K562 (cell line): ENCODE measurements around the gene ANKRD16.

Source experiments
- MXI1 ChIP-seq: IDR thresholded peaks from 2 replicates; pipeline ENCODE4 v1.6.1; 2011; ENCODE audit warnings: low read depth, mild to moderate bottlenecking, improper control_type of control experiment, low read length
- POLR2AphosphoS2 ChIP-seq: IDR thresholded peaks from 2 replicates; pipeline ENCODE4 v1.6.1; 2012; ENCODE audit warnings: low read length, improper control_type of control experiment
- TF ChIP-seq, protein P1 (sequence below), 2 experiments: IDR thresholded peaks in 1 of 2; conservative IDR thresholded peaks in 1 of 2; 2 replicates each; pipeline ENCODE4 v1.6.1; 2016; ENCODE audit warnings: low read depth in 2 of 2, mild to moderate bottlenecking in 1 of 2, missing compliant biosample characterization in 1 of 2, missing genetic modification characterization in 1 of 2, moderate library complexity in 1 of 2
- TF ChIP-seq, protein P2 (sequence below), 3 experiments: IDR thresholded peaks in 2 of 3; conservative IDR thresholded peaks in 1 of 3; 2 replicates each; pipeline ENCODE4 v1.5.1; 2011 to 2012; ENCODE audit warnings: low read length in 3 of 3, mild to moderate bottlenecking in 3 of 3, control low read depth in 2 of 3, improper control_type of control experiment in 1 of 3, inconsistent platforms in 1 of 3, low read depth in 1 of 3, mixed read lengths in 1 of 3, moderate library complexity in 1 of 3; ENCODE audit not compliant: insufficient read depth in 2 of 3
- TF ChIP-seq, protein P3 (sequence below), 2 experiments: IDR thresholded peaks; 2 replicates each; pipeline ENCODE4 v1.6.1; 2012; ENCODE audit warnings: improper control_type of control experiment in 2 of 2, low read depth in 2 of 2, low read length in 2 of 2, borderline replicate concordance in 1 of 2
- TF ChIP-seq, protein P4 (sequence below): fragments of 450-650 bp; IDR thresholded peaks from 2 replicates; pipeline ENCODE4 v1.6.1; 2016; ENCODE audit warnings: borderline replicate concordance

DNA sequence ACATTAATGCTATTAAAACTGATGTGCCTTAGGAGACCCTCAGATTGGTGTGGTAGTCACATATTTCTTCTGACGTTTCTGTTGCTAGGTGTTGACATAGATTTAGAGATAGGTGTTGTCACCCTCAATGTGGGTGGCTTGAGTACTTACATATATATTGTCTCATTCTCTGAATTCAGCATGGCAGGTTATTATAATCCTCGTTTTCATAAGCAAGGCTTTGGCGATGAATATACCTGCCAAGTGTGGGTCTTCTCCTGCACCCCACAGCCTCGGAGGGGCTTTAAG, 7.3 kb upstream of the ANKRD16 start:
- no peak for TF ChIP-seq MXI1
- TF ChIP-seq, protein P1, sequence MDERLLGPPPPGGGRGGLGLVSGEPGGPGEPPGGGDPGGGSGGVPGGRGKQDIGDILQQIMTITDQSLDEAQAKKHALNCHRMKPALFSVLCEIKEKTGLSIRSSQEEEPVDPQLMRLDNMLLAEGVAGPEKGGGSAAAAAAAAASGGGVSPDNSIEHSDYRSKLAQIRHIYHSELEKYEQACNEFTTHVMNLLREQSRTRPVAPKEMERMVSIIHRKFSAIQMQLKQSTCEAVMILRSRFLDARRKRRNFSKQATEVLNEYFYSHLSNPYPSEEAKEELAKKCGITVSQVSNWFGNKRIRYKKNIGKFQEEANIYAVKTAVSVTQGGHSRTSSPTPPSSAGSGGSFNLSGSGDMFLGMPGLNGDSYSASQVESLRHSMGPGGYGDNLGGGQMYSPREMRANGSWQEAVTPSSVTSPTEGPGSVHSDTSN (CRISPR knock-in tag; IDR thresholded peaks at IDR 0.05; ENCODE audit: low read depth), result no peak
- TF ChIP-seq, protein P1 (tag; conservative IDR thresholded peaks at IDR 0.05; ENCODE audit: low read depth), result 0 out of 2 replicates have a peak, but pooled peaks have one; percentile 36
- TF ChIP-seq, protein P2, sequence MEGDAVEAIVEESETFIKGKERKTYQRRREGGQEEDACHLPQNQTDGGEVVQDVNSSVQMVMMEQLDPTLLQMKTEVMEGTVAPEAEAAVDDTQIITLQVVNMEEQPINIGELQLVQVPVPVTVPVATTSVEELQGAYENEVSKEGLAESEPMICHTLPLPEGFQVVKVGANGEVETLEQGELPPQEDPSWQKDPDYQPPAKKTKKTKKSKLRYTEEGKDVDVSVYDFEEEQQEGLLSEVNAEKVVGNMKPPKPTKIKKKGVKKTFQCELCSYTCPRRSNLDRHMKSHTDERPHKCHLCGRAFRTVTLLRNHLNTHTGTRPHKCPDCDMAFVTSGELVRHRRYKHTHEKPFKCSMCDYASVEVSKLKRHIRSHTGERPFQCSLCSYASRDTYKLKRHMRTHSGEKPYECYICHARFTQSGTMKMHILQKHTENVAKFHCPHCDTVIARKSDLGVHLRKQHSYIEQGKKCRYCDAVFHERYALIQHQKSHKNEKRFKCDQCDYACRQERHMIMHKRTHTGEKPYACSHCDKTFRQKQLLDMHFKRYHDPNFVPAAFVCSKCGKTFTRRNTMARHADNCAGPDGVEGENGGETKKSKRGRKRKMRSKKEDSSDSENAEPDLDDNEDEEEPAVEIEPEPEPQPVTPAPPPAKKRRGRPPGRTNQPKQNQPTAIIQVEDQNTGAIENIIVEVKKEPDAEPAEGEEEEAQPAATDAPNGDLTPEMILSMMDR (IDR thresholded peaks at IDR 0.05 in 2 of 3, conservative IDR thresholded peaks at IDR 0.05 in 1 of 3; ENCODE audit: insufficient read depth in 2 of 3, low read depth in 1 of 3, low read length in 3 of 3), result no peak
- TF ChIP-seq POLR2AphosphoS2, result no peak
- TF ChIP-seq, protein P3, sequence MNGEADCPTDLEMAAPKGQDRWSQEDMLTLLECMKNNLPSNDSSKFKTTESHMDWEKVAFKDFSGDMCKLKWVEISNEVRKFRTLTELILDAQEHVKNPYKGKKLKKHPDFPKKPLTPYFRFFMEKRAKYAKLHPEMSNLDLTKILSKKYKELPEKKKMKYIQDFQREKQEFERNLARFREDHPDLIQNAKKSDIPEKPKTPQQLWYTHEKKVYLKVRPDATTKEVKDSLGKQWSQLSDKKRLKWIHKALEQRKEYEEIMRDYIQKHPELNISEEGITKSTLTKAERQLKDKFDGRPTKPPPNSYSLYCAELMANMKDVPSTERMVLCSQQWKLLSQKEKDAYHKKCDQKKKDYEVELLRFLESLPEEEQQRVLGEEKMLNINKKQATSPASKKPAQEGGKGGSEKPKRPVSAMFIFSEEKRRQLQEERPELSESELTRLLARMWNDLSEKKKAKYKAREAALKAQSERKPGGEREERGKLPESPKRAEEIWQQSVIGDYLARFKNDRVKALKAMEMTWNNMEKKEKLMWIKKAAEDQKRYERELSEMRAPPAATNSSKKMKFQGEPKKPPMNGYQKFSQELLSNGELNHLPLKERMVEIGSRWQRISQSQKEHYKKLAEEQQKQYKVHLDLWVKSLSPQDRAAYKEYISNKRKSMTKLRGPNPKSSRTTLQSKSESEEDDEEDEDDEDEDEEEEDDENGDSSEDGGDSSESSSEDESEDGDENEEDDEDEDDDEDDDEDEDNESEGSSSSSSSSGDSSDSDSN (IDR thresholded peaks at IDR 0.05; ENCODE audit: borderline replicate concordance in 1 of 2, low read depth in 2 of 2, low read length in 2 of 2), result no peak
- TF ChIP-seq, protein P4, sequence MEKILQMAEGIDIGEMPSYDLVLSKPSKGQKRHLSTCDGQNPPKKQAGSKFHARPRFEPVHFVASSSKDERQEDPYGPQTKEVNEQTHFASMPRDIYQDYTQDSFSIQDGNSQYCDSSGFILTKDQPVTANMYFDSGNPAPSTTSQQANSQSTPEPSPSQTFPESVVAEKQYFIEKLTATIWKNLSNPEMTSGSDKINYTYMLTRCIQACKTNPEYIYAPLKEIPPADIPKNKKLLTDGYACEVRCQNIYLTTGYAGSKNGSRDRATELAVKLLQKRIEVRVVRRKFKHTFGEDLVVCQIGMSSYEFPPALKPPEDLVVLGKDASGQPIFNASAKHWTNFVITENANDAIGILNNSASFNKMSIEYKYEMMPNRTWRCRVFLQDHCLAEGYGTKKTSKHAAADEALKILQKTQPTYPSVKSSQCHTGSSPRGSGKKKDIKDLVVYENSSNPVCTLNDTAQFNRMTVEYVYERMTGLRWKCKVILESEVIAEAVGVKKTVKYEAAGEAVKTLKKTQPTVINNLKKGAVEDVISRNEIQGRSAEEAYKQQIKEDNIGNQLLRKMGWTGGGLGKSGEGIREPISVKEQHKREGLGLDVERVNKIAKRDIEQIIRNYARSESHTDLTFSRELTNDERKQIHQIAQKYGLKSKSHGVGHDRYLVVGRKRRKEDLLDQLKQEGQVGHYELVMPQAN, result no peak
